Bronchial epithelial cell (primary cell): Measurements from ENCODE around the gene WHRN. TPM values are rescaled to one million over a fixed set of nuclear protein-coding genes. Genes with fewer than 3 reads are reported as not detected.

Experiments
- DNase-seq: peaks from one replicate; pipeline ENCODE4 v3.0.0-alpha.2; 2010; ENCODE audit warnings: low read depth
- FAIRE-seq: peaks from 2 replicates; lab custom pipeline; 2011; peaks lifted over from hg19 to GRCh38; lab: Jason Lieb, UNC
- H3K27me3 ChIP-seq: 2 replicates; pipeline ENCODE4 v1.5.1; 2011; ENCODE audit warnings: low read length; ENCODE audit not compliant: control insufficient read depth, insufficient read depth
- H3K36me3 ChIP-seq: 2 replicates; pipeline ENCODE4 v1.5.1; 2011; ENCODE audit warnings: low read length; ENCODE audit not compliant: control insufficient read depth, insufficient read depth
- H3K4me3 ChIP-seq: 2 replicates; pipeline ENCODE4 v1.5.1; 2011; ENCODE audit warnings: mild to moderate bottlenecking, low read depth, low read length, control low read depth
- total RNA-seq: library from RNA; depleted of rRNA; stranded (reverse); fragments of >200 nt; gene quantifications from 2 replicates; pipeline ENCODE4 v1.2.1, GENCODE V29; 2014
- TF ChIP-seq, protein P1 (sequence below): IDR thresholded peaks from 2 replicates; pipeline ENCODE4 v1.5.1; 2011; ENCODE audit warnings: mild to moderate bottlenecking, moderate library complexity, low read length, control low read depth, inconsistent platforms; ENCODE audit not compliant: insufficient read depth, severe bottlenecking

Gene WHRN
- total RNA-seq, 1 donor from 2014 or later, result 0.53 TPM

DNA sequence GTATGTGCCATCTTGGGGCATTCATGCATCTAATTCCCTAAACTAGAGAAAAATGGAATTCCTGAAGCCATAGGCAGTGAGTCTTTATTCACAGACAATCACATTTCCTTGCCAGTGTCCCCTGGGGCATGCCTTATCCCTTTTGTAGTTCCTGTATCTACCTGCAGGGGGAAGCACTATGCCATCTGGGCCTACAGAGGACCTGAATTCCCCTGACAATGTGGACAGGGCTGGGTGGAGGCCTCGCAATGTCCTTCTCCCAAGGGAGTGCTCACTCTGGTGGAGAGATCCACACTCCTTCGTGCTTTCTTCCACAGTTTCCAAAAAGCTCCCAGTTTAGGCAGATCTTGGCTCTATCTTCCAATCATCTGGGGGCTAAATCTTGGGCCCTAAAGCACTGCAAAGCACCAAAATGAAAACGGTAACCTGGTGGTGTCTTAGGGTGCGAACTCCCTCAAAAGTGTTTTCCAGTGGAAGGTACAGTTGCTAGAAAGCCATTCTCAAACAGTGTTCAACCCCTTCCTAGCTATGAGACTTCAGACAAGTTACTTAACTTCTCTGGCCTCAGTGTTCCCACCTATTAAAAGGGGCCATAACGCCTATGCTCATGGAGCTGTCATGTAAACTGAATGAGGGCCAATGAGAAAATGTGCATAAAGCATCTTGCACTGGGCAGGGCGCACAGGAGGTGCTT is 17.5 kb downstream of the WHRN start:
- Histone ChIP-seq H3K4me3 (no peak overlapping the region), H3K36me3 (no peaks in the 10 kb centered on the region), H3K27me3 (peaks cover 3% of the 10 kb centered on the region)
- FAIRE-seq (no peak), DNase-seq (peak; percentile 61)
- TF ChIP-seq, protein P1, sequence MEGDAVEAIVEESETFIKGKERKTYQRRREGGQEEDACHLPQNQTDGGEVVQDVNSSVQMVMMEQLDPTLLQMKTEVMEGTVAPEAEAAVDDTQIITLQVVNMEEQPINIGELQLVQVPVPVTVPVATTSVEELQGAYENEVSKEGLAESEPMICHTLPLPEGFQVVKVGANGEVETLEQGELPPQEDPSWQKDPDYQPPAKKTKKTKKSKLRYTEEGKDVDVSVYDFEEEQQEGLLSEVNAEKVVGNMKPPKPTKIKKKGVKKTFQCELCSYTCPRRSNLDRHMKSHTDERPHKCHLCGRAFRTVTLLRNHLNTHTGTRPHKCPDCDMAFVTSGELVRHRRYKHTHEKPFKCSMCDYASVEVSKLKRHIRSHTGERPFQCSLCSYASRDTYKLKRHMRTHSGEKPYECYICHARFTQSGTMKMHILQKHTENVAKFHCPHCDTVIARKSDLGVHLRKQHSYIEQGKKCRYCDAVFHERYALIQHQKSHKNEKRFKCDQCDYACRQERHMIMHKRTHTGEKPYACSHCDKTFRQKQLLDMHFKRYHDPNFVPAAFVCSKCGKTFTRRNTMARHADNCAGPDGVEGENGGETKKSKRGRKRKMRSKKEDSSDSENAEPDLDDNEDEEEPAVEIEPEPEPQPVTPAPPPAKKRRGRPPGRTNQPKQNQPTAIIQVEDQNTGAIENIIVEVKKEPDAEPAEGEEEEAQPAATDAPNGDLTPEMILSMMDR, result peak; percentile 88

DNA sequence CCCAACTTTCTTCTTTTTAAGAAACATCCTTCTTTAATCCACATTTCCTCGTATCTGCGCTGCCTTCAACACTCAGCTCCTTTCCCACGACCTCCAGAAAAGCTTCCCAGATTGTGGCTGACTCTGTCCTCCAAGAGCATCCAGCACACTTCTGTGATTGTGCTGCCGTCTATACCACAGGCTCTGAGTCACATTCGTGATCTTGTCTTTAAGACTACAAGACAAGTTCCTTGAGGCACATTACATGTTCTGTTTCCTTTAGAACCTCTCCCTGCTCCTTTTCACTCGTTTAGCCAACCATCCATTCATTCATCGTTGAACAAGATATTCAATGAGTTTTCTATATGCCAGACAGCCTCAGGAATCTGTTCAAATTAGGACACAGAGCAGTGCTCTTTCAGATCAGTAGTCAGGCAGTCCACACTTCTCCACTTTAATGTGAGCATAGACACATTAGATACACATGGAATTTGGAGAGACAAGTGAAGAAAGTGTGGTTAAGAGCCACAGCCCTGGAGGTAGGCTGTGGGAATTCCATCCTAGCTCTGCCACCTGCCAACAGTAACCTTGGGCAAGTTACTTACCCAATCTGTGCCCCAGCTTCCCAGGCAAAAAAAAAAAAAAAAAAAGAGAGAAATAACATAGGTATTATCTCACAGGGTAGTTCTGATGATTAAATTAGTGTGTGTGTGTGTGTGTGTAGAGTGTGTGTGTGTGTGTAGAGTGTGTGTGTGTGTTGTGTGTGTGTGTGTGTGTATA is 18.9 kb downstream of the WHRN start:
- Histone ChIP-seq H3K27me3 (peaks cover 5% of the 10 kb centered on the region), H3K4me3 (no peak overlapping the region), H3K36me3 (no peaks in the 10 kb centered on the region)
- TF ChIP-seq, protein P1, result no peak
- DNase-seq (no peak), FAIRE-seq (no peak)

DNA sequence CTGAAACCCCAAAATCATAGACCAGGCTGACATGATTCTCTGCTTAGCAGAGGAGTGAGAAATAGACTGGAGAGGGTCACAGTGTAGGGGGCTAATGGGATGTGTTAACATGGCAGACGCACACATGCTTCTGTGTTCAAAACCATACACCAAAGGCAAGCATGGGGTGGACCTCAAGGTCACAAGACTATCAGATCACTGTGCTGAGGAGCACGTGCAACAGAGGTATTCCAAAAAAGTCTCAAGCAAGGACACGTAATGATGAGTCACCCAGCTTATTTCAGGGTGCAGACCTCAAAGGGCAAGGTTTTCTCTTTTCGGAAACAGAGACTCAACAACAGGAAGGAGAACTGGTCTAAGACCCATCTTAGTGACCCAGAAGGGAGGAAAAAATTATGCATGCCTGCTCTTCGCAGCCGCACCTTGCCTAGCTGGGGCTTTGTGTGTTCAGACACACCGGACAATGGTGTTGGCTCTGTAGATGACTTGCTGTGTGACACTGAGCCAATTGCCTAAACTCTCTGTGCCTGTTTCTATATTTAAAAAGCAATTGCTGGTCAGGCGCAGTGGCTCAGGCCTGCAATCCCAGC is 20.3 kb downstream of the WHRN start:
- TF ChIP-seq, protein P1, result no peak
- no peaks in the 10 kb centered on the region for H3K36me3 ChIP-seq
- H3K27me3 ChIP-seq, result peaks cover 5% of the 10 kb centered on the region
- H3K4me3 ChIP-seq, result no peak overlapping the region
- DNase-seq (peak; percentile 82), FAIRE-seq (no peak)

DNA sequence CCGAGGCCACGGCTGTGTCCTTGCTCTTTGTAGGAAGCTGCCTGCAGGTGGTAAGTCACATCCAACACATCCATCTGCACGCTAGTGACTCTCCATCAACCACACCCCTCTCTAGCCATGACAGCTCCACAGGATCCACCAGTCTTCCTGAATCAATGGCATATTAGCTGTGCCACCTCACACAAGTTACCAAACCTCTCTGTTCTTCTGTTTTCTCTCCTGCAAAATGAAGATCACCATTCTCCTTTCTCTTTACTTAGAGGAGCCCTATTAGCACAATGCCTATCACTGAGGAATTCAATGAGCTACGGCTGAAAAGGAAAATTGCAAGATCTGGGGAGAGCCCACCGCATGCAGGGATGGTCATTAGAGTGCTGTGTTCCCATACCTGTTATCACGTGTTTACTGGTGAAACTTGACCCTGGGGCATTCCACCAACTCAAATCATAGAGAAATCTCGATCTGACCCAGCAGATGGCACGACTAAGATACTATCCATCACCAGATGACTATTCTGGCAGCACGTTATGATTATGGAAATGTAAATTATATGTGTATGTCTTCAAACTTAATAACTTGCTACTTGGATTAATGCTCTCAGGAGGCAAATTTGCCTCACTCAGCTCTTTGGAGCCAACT is 20.9 kb downstream of the WHRN start:
- no peak for FAIRE-seq

DNA sequence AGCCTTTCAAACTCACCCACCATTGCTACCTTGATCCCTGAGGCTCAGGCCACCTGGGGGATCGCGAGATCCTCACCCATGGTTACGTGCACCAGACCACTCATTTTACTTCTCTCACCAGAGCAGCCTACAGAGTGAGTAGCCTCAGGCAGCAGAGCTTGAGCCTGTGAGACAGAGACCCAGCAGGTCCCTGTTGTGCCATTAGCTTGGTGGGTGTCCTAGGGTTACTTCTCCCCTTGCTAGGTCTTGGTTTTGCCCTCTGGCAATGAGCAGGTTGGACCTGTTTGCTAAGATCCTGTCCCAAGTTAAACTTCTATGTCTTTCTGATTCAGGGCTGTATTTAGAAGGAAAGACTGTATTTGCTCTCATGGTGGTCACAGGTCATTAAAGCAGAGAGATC is 21.8 kb downstream of the WHRN start:
- Histone ChIP-seq H3K4me3 (no peak overlapping the region), H3K36me3 (no peaks in the 10 kb centered on the region), H3K27me3 (peaks cover 5% of the 10 kb centered on the region)
- FAIRE-seq (no peak), DNase-seq (no peak)
- TF ChIP-seq, protein P1, result no peak

More for the DNA sequence above, 20.9 kb downstream of the WHRN start:
- TF ChIP-seq, protein P1, result no peak
- no peaks in the 10 kb centered on the region for H3K36me3 ChIP-seq
- peaks cover 5% of the 10 kb centered on the region for H3K27me3 ChIP-seq
- no peak for DNase-seq
- H3K4me3 ChIP-seq, result no peak overlapping the region
